ENCODE results near the gene SDK2.

The SDK2 gene, protein sequence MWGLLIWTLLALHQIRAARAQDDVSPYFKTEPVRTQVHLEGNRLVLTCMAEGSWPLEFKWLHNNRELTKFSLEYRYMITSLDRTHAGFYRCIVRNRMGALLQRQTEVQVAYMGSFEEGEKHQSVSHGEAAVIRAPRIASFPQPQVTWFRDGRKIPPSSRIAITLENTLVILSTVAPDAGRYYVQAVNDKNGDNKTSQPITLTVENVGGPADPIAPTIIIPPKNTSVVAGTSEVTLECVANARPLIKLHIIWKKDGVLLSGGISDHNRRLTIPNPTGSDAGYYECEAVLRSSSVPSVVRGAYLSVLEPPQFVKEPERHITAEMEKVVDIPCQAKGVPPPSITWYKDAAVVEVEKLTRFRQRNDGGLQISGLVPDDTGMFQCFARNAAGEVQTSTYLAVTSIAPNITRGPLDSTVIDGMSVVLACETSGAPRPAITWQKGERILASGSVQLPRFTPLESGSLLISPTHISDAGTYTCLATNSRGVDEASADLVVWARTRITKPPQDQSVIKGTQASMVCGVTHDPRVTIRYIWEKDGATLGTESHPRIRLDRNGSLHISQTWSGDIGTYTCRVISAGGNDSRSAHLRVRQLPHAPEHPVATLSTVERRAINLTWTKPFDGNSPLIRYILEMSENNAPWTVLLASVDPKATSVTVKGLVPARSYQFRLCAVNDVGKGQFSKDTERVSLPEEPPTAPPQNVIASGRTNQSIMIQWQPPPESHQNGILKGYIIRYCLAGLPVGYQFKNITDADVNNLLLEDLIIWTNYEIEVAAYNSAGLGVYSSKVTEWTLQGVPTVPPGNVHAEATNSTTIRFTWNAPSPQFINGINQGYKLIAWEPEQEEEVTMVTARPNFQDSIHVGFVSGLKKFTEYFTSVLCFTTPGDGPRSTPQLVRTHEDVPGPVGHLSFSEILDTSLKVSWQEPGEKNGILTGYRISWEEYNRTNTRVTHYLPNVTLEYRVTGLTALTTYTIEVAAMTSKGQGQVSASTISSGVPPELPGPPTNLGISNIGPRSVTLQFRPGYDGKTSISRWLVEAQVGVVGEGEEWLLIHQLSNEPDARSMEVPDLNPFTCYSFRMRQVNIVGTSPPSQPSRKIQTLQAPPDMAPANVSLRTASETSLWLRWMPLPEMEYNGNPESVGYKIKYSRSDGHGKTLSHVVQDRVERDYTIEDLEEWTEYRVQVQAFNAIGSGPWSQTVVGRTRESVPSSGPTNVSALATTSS (N-terminal part only)

DNA sequence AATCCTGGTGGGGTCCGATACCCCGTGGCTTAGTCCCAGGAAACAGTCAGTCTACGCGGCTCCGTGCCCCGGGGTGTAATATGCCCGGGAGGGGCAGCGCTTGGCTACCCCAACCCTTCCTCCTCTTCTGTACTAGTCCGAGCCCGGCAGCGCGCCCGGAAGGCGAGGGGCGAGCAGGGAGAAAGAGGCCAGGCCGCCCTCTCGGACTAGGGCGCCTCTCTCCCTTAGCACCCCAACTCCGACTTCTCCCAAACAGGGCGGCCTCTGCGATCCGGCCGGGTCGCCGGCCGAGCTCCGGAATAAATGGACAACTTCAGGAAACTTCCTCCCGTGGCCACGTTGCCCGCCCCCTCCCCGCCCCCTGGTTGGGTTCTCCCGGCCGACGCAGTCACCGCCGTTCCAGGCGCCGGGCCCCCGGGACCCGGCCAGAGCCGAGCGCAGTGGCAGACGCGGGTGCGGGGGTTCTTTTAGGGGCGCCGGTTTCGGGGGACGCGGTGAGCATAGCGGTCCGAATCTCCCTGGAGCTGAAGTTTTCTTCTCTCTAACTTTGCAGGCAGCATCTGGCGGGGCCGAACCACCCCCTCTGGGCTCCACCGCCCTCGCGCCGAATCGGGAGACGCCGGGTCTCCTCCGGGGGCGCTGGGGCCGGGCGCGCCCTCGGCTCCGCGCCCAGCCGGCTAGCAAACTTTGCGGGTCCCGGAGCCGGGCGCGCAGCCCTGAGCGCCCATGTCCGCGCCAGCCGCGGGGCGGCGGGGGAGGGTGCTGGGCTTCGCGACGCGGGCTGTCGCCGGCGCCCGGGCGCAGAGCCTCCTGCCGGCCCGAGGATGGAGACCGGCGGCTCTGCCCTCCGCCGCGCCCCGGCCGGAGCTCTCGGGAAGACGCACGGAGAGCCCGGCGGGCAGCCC, at the start of gene SDK2:
Gene SDK2 (minus strand): TSS at position 301 of the 905 bp plus-strand sequence. CDS start 357 bp downstream, outside the sequence.
- no peak for TF ChIP-seq ZNF274 (IDR thresholded peaks at IDR 0.05; ENCODE audit: low read depth, low read length)
- H3K4me3 ChIP-seq (ENCODE audit: low read length), result no peak within 1 kb of the TSS

DNA sequence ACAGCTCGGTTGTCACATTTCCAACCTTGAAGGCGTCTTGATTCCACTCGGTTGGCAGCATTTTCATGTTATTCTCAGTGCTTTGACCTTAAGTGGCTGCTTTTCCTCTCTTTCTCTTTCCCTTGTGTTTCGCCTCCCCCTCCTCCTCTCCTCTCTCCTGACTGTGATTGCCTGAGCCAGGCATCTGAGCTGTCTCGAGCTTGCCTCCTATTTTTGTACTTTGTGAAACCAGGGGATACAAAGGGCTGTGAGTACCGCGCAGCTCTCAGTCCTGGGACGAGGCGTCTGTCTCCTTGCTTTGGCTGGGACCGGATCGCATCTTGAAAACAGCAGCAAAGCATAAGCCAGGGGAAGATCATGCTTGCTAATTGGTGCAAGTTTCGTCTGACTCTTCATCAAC, 48.8 kb upstream of the SDK2 start:
- H3K4me3 ChIP-seq (ENCODE audit: low read length), result no peak overlapping the region
- TF ChIP-seq ZNF274 (IDR thresholded peaks at IDR 0.05; ENCODE audit: low read depth, low read length), result no peak

GRCh38 chr17:73691321-73691766, 47.1 kb upstream of the SDK2 start:
- TF ChIP-seq ZNF274 (IDR thresholded peaks at IDR 0.05; ENCODE audit: low read depth, low read length), result no peak
- no peak overlapping the region for H3K4me3 ChIP-seq (ENCODE audit: low read length)

DNA sequence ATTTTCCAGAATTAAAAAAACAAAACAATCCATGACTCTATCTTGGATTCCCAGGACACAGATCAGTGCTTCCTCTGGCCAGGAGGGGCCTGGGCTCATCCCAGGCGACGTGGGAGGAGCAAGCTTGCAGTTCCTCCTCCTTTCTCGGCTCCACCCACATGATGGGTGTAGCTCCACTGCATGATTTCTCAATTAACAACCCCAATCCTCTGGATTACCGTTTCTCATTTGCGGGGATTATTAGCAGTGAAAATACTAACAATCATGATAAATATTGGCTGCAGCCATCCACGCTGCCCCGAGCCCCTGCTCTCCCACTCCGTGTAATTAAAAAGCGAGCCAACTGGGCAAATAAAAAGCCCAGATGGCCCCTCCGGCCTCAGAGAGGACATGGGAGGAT, 46.4 kb upstream of the SDK2 start:
- no peak for TF ChIP-seq ZNF274 (IDR thresholded peaks at IDR 0.05; ENCODE audit: low read depth, low read length)
- H3K4me3 ChIP-seq (ENCODE audit: low read length), result no peak overlapping the region

DNA sequence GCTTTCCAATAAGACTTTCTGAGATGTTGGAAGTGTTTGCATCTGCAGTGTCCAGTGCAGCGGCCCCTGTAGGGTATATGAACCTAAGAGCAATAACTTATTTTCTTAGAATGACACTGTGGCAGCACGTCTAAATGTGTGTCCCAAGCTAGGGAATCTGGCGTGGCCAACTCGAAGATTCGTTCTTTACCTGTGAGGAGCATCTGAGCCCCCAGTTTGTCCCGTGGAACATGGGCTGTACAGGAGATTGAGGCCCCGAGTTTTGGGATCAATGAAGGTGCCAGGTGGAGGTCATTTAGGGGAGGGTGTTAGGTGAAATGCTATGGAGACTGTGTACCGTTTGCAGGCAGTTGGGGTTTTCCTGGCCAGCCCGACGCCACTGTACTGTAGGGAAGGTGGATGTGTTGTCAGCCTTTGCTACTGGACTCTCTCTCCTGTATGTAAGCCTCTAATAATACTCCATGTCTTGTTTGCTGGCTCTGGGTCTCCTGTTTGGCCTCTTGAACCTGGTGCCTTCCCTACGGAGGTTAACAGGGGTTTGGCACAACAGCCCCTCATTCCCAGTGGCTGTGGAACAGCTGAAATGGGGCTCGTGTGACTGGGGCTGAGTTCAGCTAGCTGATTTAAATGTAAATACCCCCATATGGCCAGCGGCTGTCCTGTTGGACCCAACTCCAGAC, 45.5 kb upstream of the SDK2 start:
- no peak for TF ChIP-seq ZNF274 (IDR thresholded peaks at IDR 0.05; ENCODE audit: low read depth, low read length)

DNA sequence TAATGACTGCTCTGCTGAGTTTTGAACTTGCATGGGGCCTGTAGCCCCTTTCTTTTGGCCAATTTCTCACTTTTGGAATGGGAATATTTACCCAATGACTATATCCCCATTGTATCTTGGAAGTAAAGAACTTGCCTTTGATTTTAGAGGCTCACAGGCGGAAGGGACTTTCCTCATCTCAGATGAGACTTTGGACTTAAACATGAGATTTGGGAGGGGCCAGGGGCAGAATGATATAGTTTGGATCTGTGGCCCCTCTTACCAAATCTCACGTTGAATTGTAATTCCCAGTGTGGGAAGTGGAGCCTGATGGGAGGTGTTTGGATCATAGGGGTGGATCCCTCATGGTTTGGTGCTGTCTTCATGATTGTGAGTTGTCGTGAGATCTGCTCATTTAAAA, 42.7 kb upstream of the SDK2 start:
- no peak for TF ChIP-seq ZNF274 (IDR thresholded peaks at IDR 0.05; ENCODE audit: low read depth, low read length)
- no peak overlapping the region for H3K4me3 ChIP-seq (ENCODE audit: low read length)

More for the DNA sequence above, 45.5 kb upstream of the SDK2 start:
- H3K4me3 ChIP-seq (ENCODE audit: low read length), result no peak overlapping the region

DNA sequence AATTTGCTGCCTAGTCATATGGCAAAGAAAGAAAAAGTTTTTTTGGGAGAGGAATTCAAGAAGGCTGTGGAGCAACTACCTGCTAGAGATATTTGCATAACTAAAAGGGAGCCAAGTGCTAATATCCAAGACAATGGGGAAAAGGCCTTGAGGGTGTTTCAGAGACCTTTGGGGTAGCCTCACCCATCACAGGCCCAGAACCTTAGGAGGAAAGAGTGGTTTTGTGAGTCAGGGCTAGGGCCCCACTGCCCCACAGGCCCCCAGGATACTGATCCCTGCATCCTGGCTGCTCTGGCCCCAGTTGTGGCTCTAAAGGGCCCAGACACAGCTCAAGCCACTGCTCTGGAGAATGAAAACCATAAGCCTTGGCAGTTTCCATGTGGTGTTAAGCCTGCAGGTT, 41.9 kb upstream of the SDK2 start:
- no peak for TF ChIP-seq ZNF274 (IDR thresholded peaks at IDR 0.05; ENCODE audit: low read depth, low read length)
- no peak overlapping the region for H3K4me3 ChIP-seq (ENCODE audit: low read length)

DNA sequence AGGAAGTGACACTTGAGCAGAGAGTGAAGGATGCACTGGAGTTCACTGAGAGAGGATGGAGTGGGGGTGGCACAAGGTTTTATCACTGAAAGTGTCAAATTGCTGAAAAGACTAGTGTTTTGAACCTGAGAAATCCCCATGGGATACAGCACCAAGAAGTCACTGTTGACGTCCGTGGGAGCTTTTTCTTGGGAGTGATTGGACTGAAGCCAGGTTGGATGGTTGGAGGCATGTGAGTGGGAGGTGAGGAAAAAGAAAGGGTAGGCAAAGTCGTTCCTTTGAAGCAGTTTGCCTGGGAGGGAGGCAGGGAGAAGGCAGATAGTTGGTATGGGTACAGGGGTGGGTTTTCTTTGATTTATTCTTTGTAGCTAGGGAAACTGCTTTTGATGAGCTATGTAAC, 39.9 kb upstream of the SDK2 start:
- no peak for TF ChIP-seq ZNF274 (IDR thresholded peaks at IDR 0.05; ENCODE audit: low read depth, low read length)
- no peak overlapping the region for H3K4me3 ChIP-seq (ENCODE audit: low read length)

DNA sequence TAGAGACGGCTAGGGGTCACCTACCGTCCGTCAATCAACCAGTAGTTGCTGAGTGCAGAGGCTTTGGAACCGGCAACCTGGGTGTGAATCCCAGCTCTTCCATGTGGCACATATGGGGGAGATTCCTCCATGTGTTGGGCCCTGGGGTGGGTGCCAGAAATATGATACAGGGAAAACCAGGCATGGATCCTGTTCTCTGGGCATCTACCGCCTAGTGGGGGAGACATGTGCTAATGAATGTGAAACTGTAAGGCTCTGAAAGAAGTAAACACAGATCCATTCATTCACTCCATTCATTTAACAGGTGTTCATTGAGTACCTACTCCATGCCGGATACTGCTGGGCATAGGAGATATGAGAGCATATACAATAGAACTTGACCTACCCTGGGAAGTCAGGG, 39.5 kb upstream of the SDK2 start:
- no peak overlapping the region for H3K4me3 ChIP-seq (ENCODE audit: low read length)
- TF ChIP-seq ZNF274 (IDR thresholded peaks at IDR 0.05; ENCODE audit: low read depth, low read length), result no peak

- H3K4me3 ChIP-seq (ENCODE audit: low read length), result no peak overlapping the region
- TF ChIP-seq ZNF274 (IDR thresholded peaks at IDR 0.05; ENCODE audit: low read depth, low read length), result no peak
Observed at GRCh38 chr17:73681946-73682345, 37.7 kb upstream of the SDK2 start.

DNA sequence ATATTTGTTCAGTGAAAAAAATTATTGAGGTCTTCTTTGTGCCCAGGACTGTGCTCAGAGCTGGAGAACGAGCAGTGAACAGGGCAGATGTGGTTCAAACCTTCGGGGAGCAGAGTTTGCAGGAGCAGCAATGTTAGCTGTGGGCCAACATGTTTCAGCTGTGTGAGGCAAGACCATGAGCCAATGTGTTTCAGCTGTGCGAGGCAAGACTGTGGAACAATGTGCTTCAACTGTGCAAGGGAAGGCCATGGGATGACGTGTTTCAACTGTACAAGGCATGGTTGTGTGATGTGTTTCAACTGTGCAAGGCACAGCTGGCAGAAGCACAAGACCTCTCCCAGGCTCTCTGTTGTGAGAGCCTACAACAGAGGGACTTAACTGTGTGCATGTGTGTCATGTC, 35.2 kb upstream of the SDK2 start:
- H3K4me3 ChIP-seq (ENCODE audit: low read length), result no peak overlapping the region
- no peak for TF ChIP-seq ZNF274 (IDR thresholded peaks at IDR 0.05; ENCODE audit: low read depth, low read length)

DNA sequence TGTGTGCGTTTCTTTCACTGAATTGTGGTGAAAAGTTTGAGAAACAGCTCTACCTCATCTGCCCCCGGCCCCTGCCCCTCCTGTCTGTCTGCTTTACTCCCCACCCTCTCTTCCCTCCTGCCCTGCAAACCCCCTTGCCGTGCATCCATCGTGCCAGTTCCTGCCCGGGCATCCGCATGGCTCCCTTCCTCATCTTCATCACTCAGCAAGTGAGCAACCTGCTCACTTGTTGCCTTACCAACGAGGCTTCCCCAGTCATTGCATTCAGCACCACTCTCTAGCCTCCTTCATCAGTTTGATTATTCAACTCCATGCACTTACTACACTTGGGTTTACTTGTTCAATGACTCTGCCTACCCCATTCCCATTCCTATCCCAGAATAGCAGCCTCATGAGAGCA, 34.8 kb upstream of the SDK2 start:
- no peak for TF ChIP-seq ZNF274 (IDR thresholded peaks at IDR 0.05; ENCODE audit: low read depth, low read length)

GRCh38 chr17:73669771-73670170, 25.5 kb upstream of the SDK2 start:
- no peak for TF ChIP-seq ZNF274 (IDR thresholded peaks at IDR 0.05; ENCODE audit: low read depth, low read length)

More for the DNA sequence above, 34.8 kb upstream of the SDK2 start:
- no peak overlapping the region for H3K4me3 ChIP-seq (ENCODE audit: low read length)

More at GRCh38 chr17:73669771-73670170, 25.5 kb upstream of the SDK2 start:
- H3K4me3 ChIP-seq (ENCODE audit: low read length), result no peak overlapping the region

Data from GM08714 (cell line).